Activated naive CD4-positive, alpha-beta T cell treated with anti-CD3 and anti-CD28 coated beads for 36 hours (primary cell): ENCODE results near the gene MRC2. TPM values are rescaled to one million over a fixed set of nuclear protein-coding genes. Genes with fewer than 3 reads are reported as not detected.

Source experiments
- CTCF ChIA-PET: fragments of 350-600 bp; sonication (Branson Sonifier 250); formaldehyde crosslinking; loops from one replicate; lab custom pipeline; 2021; ENCODE audit warnings: antibody characterized with exemption; lab: Charles Lee
- DNase-seq: peaks from one replicate; pipeline ENCODE4 v3.0.0-alpha.2; 2020
- H3K27ac Mint-ChIP-seq: one replicate; pipeline ENCODE4 v1.8.0; 2021; ENCODE audit warnings: mild to moderate bottlenecking, mixed read lengths
- H3K27me3 Mint-ChIP-seq: one replicate; pipeline ENCODE4 v1.8.0; 2021; ENCODE audit warnings: low read depth, mixed read lengths
- H3K36me3 Mint-ChIP-seq: one replicate; pipeline ENCODE4 v1.8.0; 2021; ENCODE audit warnings: low read depth, mixed read lengths
- H3K4me1 Mint-ChIP-seq: one replicate; pipeline ENCODE4 v1.8.0; 2021; ENCODE audit warnings: low read depth, mixed read lengths
- H3K4me3 Mint-ChIP-seq: one replicate; pipeline ENCODE4 v1.8.0; 2021; ENCODE audit warnings: mild to moderate bottlenecking, moderate library complexity, mixed read lengths
- H3K9me3 Mint-ChIP-seq: one replicate; pipeline ENCODE4 v1.8.0; 2021; ENCODE audit warnings: mixed read lengths
- intact Hi-C: fragments of 100-400 bp; cut with micrococcal nuclease; formaldehyde crosslinking; loops from one replicate; pipeline ENCODE4 v1.15.1; 2023
- total RNA-seq, 2 experiments: library from RNA; stranded (reverse); gene quantifications; one replicate each; pipeline ENCODE4 v1.2.3, GENCODE V29; 2021

Gene MRC2
- total RNA-seq, 2 experiments from 2014 or later = 4.1 to 5.5 TPM

DNA sequence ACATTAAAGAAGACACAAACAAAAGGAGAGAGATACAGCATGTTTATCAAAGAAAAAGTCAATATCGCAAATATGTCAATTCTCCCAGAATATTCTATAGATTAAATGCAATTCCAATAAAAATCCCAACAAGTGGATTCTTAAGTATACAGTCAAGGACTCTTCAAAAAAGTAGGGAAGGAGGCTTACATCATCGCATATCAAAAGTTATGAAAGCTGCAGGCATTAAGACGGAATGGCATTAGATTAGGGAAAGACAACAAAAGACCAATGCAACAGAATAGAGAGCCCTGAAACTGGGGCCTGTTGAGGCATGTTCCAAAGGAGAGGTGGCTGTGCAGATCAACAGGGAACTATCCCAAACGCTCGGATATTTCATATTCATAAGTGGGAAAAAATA, 104.7 kb downstream of the MRC2 start:
- H3K4me1 Mint-ChIP-seq = peaks cover under 1% of the 10 kb centered on the region
- CTCF ChIA-PET = no interaction called here
- no peak overlapping the region for H3K4me3 Mint-ChIP-seq
- peaks cover 2% of the 10 kb centered on the region for H3K36me3 Mint-ChIP-seq
- no peak overlapping the region for H3K27ac Mint-ChIP-seq
- intact Hi-C loops = no loop called here
- H3K9me3 Mint-ChIP-seq = peaks cover 2% of the 10 kb centered on the region
- peaks cover 21% of the 10 kb centered on the region for H3K27me3 Mint-ChIP-seq
- no peak for DNase-seq

DNA sequence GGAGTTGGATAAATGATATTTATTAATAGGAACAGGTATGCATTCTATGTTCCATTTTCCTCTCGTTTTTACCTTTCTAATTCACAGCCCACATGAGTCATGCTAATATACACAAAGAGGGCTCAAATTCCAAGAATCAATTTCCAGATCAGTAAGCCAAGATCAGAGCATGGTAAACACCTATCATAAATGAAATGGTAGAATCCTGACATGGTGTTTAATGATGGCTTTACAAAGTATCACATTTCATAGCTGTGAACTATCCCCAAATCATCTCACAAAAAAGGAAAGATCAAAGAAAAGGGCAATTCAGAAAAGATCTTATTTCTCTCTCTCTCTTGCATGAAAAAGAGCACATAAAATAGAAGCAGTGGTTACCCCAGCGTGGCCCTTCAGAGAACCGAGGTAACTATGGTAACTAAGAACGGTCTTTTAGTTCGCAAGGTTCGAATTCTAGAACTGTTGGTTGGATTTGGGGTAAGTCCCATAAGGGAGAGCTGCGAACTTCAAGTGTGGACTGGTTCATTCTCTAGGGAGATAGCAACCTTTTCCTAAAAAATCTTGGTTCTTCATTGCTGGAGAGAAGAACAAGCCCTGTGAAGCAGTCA, 107.7 kb downstream of the MRC2 start:
- Mint-ChIP-seq H3K4me1 (peaks cover 12% of the 10 kb centered on the region), H3K4me3 (no peak overlapping the region), H3K36me3 (no peaks in the 10 kb centered on the region), H3K9me3 (no peaks in the 10 kb centered on the region), H3K27ac (no peak overlapping the region), H3K27me3 (peaks cover 9% of the 10 kb centered on the region)
- intact Hi-C loops = no loop called here
- no peak for DNase-seq
- CTCF ChIA-PET = no interaction called here

DNA sequence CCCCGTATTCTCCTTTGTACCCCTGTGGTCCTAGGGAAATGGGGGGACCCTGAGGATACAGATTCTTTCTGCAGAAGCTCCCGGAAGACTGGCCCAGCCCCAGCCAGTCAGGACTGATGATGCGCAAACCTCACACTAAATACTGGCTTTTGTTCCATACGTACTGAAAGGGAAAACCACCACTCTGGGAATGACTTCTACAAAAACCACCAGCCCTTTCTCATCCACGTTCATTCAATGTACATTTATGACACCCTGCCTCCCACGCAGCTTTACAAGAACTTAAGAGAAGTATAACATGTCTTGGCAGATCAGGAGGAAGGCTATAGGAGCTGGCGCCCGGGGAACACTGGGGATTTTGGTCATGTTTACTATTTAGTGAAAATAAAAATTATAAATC, 110.0 kb downstream of the MRC2 start:
- Mint-ChIP-seq H3K36me3 (no peaks in the 10 kb centered on the region), H3K27ac (no peak overlapping the region), H3K4me1 (peaks cover 12% of the 10 kb centered on the region), H3K4me3 (no peak overlapping the region), H3K27me3 (peaks cover 3% of the 10 kb centered on the region), H3K9me3 (no peaks in the 10 kb centered on the region)
- intact Hi-C loops = loop anchor here (1.0 kb wide), 1 partner anchor 13 kb away; no protein-coding TSS in a partner anchor
- peak; percentile 62 for DNase-seq
- CTCF ChIA-PET = no interaction called here

DNA sequence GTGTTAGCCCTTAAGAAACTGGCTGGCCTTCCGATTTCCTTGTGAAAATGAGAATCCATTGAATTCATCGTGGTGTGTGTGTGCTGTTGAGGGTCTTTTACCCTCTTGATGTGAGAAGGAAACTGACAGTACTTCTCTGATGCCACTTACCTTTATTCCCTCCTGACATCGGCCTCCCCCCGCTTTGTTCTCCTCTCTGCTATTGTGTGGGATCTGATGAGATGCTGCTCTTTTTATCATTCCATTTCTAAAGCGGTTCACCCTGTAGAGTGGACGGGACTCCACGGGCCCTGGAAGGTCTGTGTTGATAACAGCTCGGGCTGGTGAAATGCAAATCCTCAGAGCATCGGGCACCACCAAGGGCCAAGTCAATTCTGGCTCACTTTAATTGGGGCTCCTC, 110.8 kb downstream of the MRC2 start:
- CTCF ChIA-PET = no interaction called here
- no peak overlapping the region for H3K27ac Mint-ChIP-seq

DNA sequence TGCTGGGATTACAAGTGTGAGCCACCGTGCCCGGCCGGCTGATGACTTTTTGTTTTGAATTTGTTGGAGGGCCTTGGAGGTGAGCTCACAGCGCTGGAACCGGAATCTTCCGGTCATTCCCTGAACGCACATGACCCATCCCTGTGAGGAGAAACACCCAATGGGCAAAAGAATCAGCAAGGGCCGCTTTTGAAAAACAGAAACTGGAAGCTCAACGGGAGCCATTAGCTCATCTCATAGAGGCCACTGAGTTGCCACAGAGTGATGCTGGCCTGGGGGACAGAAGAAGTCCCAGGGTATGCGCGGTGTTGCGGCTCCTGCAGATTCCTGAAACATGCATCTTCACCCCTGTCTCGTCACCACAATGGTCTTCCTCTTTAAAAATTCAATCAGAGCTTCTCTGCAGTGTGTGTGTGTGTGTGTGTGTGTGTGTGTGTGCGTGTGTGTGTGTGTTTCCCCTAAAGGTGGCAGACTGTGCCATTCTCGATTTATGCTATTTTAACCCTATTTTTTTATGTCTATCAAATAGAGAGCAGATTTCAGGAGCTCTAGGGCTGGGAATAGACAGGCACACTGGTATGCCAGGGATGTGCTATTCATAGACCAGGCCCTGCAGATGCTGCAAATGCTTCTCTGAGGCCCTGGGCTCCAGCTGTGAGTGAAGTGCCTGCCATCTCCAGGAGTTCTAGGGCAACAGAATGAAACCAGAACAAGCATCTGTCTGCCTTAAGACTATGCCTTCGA, 112.3 kb downstream of the MRC2 start:
- Mint-ChIP-seq H3K27ac (no peak overlapping the region), H3K9me3 (no peaks in the 10 kb centered on the region), H3K4me1 (peaks cover 12% of the 10 kb centered on the region), H3K4me3 (no peak overlapping the region), H3K27me3 (peaks cover 8% of the 10 kb centered on the region), H3K36me3 (no peaks in the 10 kb centered on the region)
- CTCF ChIA-PET = interaction anchor here (0.6 kb wide), 1 partner anchor 67 kb away, joined by 5 read pairs; no protein-coding TSS in a partner anchor
- DNase-seq = no peak
- intact Hi-C loops = no loop called here

More for the DNA sequence above, 110.8 kb downstream of the MRC2 start:
- H3K9me3 Mint-ChIP-seq = no peaks in the 10 kb centered on the region
- H3K36me3 Mint-ChIP-seq = no peaks in the 10 kb centered on the region
- no peak for DNase-seq
- H3K27me3 Mint-ChIP-seq = peaks cover 3% of the 10 kb centered on the region
- H3K4me1 Mint-ChIP-seq = peaks cover 12% of the 10 kb centered on the region
- no peak overlapping the region for H3K4me3 Mint-ChIP-seq
- intact Hi-C loops = no loop called here

DNA sequence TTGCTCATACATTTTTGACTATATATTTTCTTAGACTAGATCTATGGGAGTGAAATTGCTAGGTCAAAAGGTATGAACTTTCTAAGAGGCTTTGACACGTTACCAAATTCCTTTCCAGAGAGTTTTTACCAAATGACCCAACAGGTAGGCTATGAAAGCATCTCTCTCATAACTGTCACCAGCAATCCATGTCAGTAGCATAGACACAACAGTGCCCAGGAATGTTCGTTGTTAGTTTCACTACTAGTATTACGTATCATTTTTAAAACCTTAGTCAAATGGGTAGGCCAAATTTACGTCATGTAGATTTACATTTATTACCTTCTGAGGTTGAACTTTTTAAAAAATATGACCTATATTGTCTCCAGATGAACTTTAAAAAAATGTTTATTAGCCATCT, 113.8 kb downstream of the MRC2 start:
- intact Hi-C loops = no loop called here
- H3K4me1 Mint-ChIP-seq = peaks cover 12% of the 10 kb centered on the region
- H3K4me3 Mint-ChIP-seq = no peak overlapping the region
- no peak for DNase-seq
- peaks cover 8% of the 10 kb centered on the region for H3K27me3 Mint-ChIP-seq
- H3K36me3 Mint-ChIP-seq = no peaks in the 10 kb centered on the region
- CTCF ChIA-PET = interaction anchor here (0.7 to 1.1 kb wide), 2 partner anchors 14 to 916 kb away, joined by 3 read pairs; no protein-coding TSS in a partner anchor
- no peak overlapping the region for H3K27ac Mint-ChIP-seq
- no peaks in the 10 kb centered on the region for H3K9me3 Mint-ChIP-seq

Other genes with a start within 250 kb of the MRC2 start
- gene EFCAB3, start 247.1 kb upstream of the MRC2 start, total RNA-seq = not detected
- gene METTL2A, start 203.8 kb upstream of the MRC2 start, total RNA-seq = 10 to 100 TPM; 22.4 to 24.6 TPM
- gene TLK2, start 148.8 kb upstream of the MRC2 start, total RNA-seq = 10 to 100 TPM; 27.1 to 29.5 TPM
- not detected for gene MARCHF10, start 180.6 kb downstream of the MRC2 start, total RNA-seq